Sigmoid colon (tissue), 7 donors: ENCODE results near the gene AHCYL2. TPM values are rescaled to one million over a fixed set of nuclear protein-coding genes. Genes with fewer than 3 reads are reported as not detected.

ENCODE experiments used
- DNase-seq: peaks from one replicate; pipeline ENCODE4 v3.0.0-alpha.2; 2019
- H3K27ac ChIP-seq, 4 donors: fragments of 200-600 bp; sonication (generic); one replicate each; pipeline ENCODE4 v1.5.1; 2016 to 2019; ENCODE audit warnings: mild to moderate bottlenecking in 1 of 4
- H3K27me3 ChIP-seq, 3 donors: fragments of 200-600 bp; sonication (generic); one replicate each; pipeline ENCODE4 v1.5.1; 2019; ENCODE audit warnings: mild to moderate bottlenecking in 1 of 3
- H3K36me3 ChIP-seq, 4 donors: fragments of 200-600 bp; sonication (generic); one replicate each; pipeline ENCODE4 v1.5.1; 2016 to 2019
- H3K4me1 ChIP-seq, 4 donors: fragments of 200-600 bp; sonication (generic); one replicate each; pipeline ENCODE4 v1.5.1; 2017 to 2019
- H3K4me3 ChIP-seq, 4 donors: fragments of 200-600 bp; sonication (generic); one replicate each; pipeline ENCODE4 v1.5.1; 2017 to 2019; ENCODE audit warnings: mild to moderate bottlenecking in 2 of 4, moderate library complexity in 1 of 4
- H3K9me3 ChIP-seq, 4 donors: fragments of 200-600 bp in 3 of 4; sonication (generic) in 3 of 4; one replicate each; pipeline versions ENCODE4 v1.5.1 to v1.6.1; 2013 to 2019
- CTCF ChIP-seq, 4 experiments: fragments of 450-650 bp in 3 of 4; fragments of 200-600 bp in 1 of 4; IDR thresholded peaks; one replicate each; pipeline ENCODE4 v1.5.1; 2016 to 2019; ENCODE audit warnings: antibody characterized with exemption in 4 of 4, mild to moderate bottlenecking in 3 of 4, moderate library complexity in 2 of 4
- EP300 ChIP-seq, 4 donors: sonication (generic); formaldehyde crosslinking; IDR thresholded peaks; one replicate each; pipeline ENCODE4 v1.6.1; 2017; ENCODE audit warnings: antibody characterized with exemption in 4 of 4
- POLR2A ChIP-seq, 2 donors: fragments of 450-650 bp; IDR thresholded peaks; one replicate each; pipeline ENCODE4 v1.6.1; 2016; ENCODE audit warnings: antibody characterized with exemption in 2 of 2, mild to moderate bottlenecking in 2 of 2, moderate library complexity in 2 of 2
- POLR2AphosphoS5 ChIP-seq, 4 donors: sonication (generic); formaldehyde crosslinking; IDR thresholded peaks; one replicate each; pipeline ENCODE4 v1.6.1; 2017; ENCODE audit warnings: antibody characterized with exemption in 4 of 4
- WGBS, 2 donors: extraction: QIAGEN DNeasy Blood & Tissue Kit; methylation state at CpG; one replicate each; pipeline ENCODE4 v1.1.7; 2013; 5-methylcytosine and 5-hydroxymethylcytosine counted together
- intact Hi-C: fragments of 100-400 bp; cut with DNase I; formaldehyde crosslinking; loops from one replicate; pipeline ENCODE4 v1.15.1; 2023
- polyA plus RNA-seq, 3 donors: library from polyadenylated mRNA; stranded (reverse); fragments of 200-250 nt; gene quantifications; one replicate each; pipeline ENCODE4 v1.2.3, GENCODE V29; 2013
- total RNA-seq, 4 donors: library from RNA; depleted of rRNA; stranded (reverse); fragments of >200 nt; gene quantifications; one replicate each; pipeline ENCODE4 v1.1.0, GENCODE V29; 2016
- donor health status: healthy with polysubstance abuse.
- donor health status: Bipolar disorder and iron deficiency.
- donor health status: healthy.

AHCYL2 gene
- total and polyA plus RNA-seq, 7 donors = 12.5 to 219 (median 16.8) TPM

DNA sequence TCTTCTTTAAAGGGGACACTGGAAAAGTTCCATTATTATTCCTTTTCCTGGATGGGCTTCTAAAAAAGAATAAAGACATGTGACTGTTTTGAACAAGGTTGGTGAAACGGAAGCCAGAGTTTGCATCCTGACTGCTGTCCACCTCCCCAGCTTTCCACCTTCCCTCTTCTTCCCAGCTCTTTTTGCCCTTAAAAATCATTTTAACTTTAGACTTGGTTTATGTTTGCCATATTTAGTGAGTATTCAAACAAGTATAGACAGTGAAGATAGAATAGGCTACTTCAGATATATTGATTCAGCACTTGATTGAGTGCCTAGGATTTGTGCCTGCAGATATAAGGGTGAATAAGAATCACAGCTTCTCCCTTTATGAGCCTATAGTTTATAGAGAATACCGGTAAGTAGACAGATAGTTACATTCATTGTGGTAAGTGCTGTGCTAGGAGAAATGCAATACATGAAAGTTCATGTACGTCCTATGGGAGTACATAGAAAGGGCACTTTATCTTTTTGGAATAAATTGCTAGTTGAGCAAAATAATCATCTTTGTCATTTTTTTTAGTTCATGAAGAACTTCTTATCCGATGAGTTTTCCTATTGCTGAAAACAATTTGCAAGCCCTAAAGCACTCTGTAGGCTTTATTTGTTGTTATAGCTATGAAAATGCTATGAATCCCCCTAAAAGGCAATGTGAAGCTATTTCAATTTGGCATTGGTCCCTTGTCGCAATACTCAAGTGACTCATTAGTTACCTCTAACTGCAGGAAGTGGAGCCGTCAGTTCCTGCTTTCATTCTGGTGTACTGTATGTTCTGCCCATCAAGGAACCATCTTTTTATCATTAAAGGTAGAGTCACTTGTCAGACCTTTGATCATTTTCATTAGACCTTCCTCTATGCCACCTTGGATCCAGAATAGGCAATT, 152.2 kb downstream of the AHCYL2 start:
- no peaks in the 10 kb centered on the region for H3K4me1 ChIP-seq
- no peaks in the 10 kb centered on the region for H3K27me3 ChIP-seq
- 64 to 71% methylated on average over 6 of the region's 6 CpGs for WGBS, 2 donors
- no peak for DNase-seq
- intact Hi-C loops = no loop called here
- peaks cover 0 to 19% (median 0%) of the 10 kb centered on the region in 4 donors for H3K36me3 ChIP-seq
- no peak overlapping the region for H3K27ac ChIP-seq
- no peak overlapping the region for H3K4me3 ChIP-seq
- H3K9me3 ChIP-seq = no peaks in the 10 kb centered on the region
- no peak for TF ChIP-seq POLR2AphosphoS5 (IDR thresholded peaks at IDR 0.05)

GRCh38 chr7:129381710-129382484, 157.1 kb downstream of the AHCYL2 start:
- 94 to 96% methylated on average over 9 of the region's 9 CpGs for WGBS, 2 donors
- Histone ChIP-seq H3K27me3 (no peaks in the 10 kb centered on the region), H3K36me3 (peaks cover 0 to 19% (median 0%) of the 10 kb centered on the region in 4 donors), H3K4me3 (no peak overlapping the region), H3K4me1 (no peaks in the 10 kb centered on the region), H3K27ac (no peak overlapping the region), H3K9me3 (no peaks in the 10 kb centered on the region)
- TF ChIP-seq CTCF (IDR thresholded peaks at IDR 0.05) = no peak
- intact Hi-C loops = no loop called here
- DNase-seq = no peak

DNA sequence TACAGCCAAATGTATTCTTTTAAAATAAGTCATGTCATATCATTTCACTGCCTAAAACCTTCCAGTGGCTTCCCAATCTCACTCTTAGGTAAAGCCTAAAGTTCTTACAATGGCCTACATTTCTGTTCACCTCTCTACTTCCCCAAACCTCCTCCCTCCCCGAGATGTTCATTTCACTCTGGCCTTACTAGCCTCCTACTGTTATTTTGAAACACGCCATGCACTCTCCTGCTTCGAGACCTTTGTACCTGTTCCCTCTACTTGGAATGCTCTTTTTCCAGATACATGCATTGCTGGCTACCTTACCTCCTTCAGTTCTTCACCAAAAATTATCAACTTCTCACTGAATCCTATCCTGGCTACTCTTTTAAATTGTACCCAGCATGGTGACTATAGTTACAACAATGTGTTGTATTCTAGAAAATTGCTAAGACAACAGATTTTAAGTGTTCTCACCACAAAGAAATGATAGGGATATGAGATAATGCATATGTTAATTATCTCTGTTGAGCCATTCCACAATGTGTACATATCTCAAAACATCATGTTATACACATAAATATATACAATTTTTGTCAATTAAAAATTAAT, 158.8 kb downstream of the AHCYL2 start:
- no peaks in the 10 kb centered on the region for H3K9me3 ChIP-seq
- 48 to 59% methylated on average over 3 of the region's 3 CpGs for WGBS, 2 donors
- intact Hi-C loops = no loop called here
- H3K4me3 ChIP-seq = no peak overlapping the region
- no peak for TF ChIP-seq POLR2AphosphoS5 (IDR thresholded peaks at IDR 0.05)
- TF ChIP-seq CTCF (IDR thresholded peaks at IDR 0.05) = no peak
- no peak for TF ChIP-seq EP300 (IDR thresholded peaks at IDR 0.05)
- no peak for TF ChIP-seq POLR2A (IDR thresholded peaks at IDR 0.05)
- no peak overlapping the region for H3K27ac ChIP-seq
- peaks cover 0 to 19% (median 0%) of the 10 kb centered on the region in 4 donors for H3K36me3 ChIP-seq
- H3K4me1 ChIP-seq = no peaks in the 10 kb centered on the region
- DNase-seq = no peak
- H3K27me3 ChIP-seq = no peaks in the 10 kb centered on the region

DNA sequence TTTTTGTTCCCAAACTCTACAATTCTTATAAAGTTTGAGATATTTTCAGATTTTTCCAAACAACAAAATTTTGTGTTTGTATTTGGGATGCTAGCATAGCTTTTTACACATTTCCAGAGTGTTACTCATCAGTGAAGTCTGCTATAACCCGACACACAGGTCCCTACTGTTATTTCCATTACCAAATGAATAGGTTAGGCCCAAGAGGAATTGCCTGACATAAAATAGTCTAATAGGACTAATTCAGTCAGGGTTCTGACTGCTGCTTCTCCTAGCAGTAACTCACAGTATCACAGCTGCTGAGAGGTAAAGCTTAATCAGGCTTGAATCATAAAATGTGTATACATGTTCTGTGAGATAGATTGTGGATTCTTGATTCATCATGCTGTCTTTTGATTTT, 160.3 kb downstream of the AHCYL2 start:
- no peaks in the 10 kb centered on the region for H3K27me3 ChIP-seq
- H3K4me1 ChIP-seq = no peaks in the 10 kb centered on the region
- H3K27ac ChIP-seq = no peak overlapping the region
- WGBS, 2 donors = 91 to 96% methylated on average over 1 of the region's 1 CpG
- peaks cover 0 to 16% (median 1%) of the 10 kb centered on the region in 4 donors for H3K36me3 ChIP-seq
- H3K9me3 ChIP-seq = no peaks in the 10 kb centered on the region
- no peak for DNase-seq
- TF ChIP-seq POLR2AphosphoS5 (IDR thresholded peaks at IDR 0.05) (no peak), CTCF (IDR thresholded peaks at IDR 0.05) (no peak), POLR2A (IDR thresholded peaks at IDR 0.05) (no peak), EP300 (IDR thresholded peaks at IDR 0.05) (no peak)
- intact Hi-C loops = no loop called here
- no peak overlapping the region for H3K4me3 ChIP-seq

DNA sequence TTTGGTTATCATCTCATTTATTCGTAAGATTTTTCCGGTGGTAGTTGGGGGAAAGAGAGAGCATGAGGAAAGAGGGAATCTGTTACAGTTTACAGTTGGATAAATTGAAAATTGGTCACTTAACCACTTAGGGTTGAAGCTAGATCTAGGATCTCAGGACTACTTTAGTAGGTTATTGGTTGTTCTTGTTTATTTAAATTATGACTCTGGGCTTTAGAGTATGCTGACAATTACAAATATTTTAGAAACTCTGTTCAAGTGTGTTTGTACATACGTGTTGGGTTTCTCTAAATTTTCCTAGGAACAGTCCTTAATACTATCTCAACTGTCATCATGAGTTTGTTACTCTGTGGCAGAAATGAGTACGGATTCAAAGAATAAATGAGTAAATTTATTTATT, 160.8 kb downstream of the AHCYL2 start:
- DNase-seq = no peak
- no peaks in the 10 kb centered on the region for H3K27me3 ChIP-seq
- H3K4me1 ChIP-seq = no peaks in the 10 kb centered on the region
- no peak overlapping the region for H3K4me3 ChIP-seq
- WGBS, 2 donors = 93 to 94% methylated on average over 4 of the region's 4 CpGs
- no peak overlapping the region for H3K27ac ChIP-seq
- H3K36me3 ChIP-seq = peaks cover 0 to 16% (median 2%) of the 10 kb centered on the region in 4 donors
- intact Hi-C loops = no loop called here
- TF ChIP-seq POLR2A (IDR thresholded peaks at IDR 0.05) = no peak
- TF ChIP-seq EP300 (IDR thresholded peaks at IDR 0.05) = no peak
- no peak for TF ChIP-seq CTCF (IDR thresholded peaks at IDR 0.05)
- TF ChIP-seq POLR2AphosphoS5 (IDR thresholded peaks at IDR 0.05) = no peak
- H3K9me3 ChIP-seq = no peaks in the 10 kb centered on the region
